ENCODE data around the gene MAN1A1.

GRCh38 chr6:119289651-119290050 lies 59.9 kb downstream of the MAN1A1 start:
- TF ChIP-seq CTCF (IDR thresholded peaks at IDR 0.05; ENCODE audit: insufficient read depth, low read length, poor library complexity, severe bottlenecking) (no peak), EZH2phosphoT487 (conservative IDR thresholded peaks at IDR 0.05; ENCODE audit: low read length) (no peak)

Measured in SU-DHL-6 (cell line).